HG03064 (cell line): Measurements from ENCODE around the gene PHF2.

Experiments used
- ATAC-seq: cut with Tn5 transposase; IDR thresholded peaks from one replicate; pipeline ENCODE4 v1.9.1; 2021; ENCODE audit warnings: low read depth; ENCODE audit not compliant: unreplicated experiment

PHF2 gene

GRCh38 chr9:93675336-93676150 is 99.2 kb downstream of the PHF2 start:
- no peak for ATAC-seq

DNA sequence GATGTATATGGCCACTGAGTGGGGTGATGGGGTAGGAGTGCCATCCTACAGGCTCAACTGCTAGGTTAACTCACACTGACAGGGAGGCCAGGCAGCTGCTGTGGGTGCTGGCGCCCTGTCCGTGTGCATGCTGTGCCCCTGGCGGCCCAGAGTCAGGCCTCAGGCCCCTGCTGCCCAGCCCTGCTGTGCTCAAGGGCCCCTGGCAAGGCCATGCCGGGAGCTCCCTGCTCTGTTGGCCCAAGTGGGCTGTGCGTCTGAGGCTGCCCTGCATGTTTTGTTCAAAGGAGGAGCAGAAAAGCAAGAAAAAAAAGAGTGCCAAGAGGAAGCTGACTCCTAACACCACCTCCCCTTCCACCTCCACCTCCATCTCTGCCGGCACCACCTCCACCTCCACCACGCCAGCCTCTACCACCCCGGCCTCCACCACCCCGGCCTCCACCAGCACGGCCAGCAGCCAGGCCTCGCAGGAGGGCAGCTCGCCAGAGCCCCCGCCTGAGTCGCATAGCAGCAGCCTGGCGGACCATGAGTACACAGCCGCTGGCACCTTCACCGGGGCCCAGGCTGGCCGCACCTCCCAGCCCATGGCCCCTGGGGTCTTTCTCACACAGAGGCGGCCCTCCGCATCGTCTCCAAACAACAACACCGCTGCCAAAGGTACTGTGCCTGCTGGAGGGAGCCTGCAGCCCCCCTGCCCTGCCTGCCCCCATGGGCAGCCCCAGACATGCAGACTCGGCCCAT is 100.1 kb downstream of the PHF2 start:
- no peak for ATAC-seq

- no peak for ATAC-seq
Measured at GRCh38 chr9:93677048-93677571, 100.7 kb downstream of the PHF2 start.

GRCh38 chr9:93677641-93678136 is 101.3 kb downstream of the PHF2 start:
- no peak for ATAC-seq

DNA sequence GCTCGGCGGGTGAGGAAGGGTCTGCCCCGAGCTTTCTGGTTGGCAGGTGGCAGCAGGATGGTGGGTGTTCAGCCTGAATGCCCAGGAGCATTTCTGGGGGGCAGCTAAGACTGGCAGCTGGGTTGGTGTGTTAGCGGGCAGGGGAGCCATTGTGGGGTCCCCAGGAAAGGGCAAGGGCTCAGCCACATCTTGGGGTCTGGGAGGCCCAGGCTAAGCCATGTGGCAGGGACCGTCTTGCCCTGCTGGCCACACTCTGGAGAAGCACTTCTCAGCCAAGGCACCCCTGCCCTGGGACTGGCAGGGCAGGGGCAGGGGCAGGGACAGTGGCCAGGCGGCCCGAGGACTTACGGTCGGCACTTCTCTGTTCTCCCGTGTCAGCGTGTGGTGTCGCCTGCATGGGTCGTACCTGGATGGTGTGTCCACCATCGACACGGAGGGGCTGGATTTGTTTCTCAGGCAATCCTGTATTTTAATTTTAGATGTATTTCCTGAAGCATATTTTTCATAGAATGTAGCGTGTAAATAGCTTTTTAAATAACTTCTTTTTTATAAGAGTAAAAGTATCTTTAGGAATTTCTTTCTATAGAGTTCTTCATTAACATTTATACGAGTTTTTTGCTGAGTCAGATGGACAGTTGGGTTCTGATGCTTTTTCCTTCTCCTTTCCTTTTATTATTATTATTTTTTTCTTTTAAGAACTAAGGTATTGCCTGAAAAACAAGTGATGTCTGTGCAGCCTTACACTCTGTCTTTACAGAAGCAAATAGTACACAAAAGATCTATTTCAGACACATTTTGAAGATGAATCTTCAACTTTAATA is 102.0 kb downstream of the PHF2 start:
- no peak for ATAC-seq

GRCh38 chr9:93679536-93680442 is 103.4 kb downstream of the PHF2 start:
- no peak for ATAC-seq

DNA sequence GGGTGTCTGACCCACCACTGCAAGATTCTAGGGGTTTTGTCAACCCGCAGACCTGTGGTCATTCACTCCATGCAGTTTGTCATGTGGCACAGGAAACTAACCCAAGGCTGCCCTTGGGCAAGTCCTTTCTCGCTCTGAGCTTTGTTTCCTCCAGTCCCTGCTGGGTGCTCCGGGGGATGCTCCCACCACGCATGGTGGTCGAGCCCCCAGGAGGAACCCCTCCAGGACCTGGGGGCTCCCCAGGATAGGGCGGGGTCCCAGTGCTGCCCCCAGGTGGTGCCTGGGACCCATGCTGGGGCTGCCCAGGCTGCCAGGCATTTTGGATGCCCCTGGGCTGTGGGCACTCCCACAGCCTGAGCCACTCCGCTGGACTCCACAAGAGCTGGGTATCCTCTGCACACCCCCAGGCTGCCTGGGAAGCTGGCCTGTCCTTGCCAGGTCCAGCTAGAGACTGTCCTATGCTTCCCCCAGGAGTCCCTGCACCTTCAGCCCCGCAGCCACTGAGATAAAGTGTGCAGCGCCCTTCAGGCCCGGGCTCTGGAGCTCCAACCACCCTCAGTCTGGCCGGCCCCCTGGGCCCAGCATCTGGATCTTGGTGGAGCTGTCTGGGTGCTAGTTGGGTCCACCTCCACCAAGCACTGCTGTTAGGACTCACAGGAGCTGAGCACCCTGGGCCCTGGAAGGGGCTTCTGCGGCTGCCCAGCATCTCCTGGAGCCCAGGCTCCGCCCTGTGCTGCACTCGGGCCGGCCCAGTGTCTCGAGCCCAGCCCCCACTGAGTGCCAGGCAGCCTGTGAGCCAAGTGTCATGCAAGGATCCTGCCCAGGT is 104.3 kb downstream of the PHF2 start:
- ATAC-seq: no peak

DNA sequence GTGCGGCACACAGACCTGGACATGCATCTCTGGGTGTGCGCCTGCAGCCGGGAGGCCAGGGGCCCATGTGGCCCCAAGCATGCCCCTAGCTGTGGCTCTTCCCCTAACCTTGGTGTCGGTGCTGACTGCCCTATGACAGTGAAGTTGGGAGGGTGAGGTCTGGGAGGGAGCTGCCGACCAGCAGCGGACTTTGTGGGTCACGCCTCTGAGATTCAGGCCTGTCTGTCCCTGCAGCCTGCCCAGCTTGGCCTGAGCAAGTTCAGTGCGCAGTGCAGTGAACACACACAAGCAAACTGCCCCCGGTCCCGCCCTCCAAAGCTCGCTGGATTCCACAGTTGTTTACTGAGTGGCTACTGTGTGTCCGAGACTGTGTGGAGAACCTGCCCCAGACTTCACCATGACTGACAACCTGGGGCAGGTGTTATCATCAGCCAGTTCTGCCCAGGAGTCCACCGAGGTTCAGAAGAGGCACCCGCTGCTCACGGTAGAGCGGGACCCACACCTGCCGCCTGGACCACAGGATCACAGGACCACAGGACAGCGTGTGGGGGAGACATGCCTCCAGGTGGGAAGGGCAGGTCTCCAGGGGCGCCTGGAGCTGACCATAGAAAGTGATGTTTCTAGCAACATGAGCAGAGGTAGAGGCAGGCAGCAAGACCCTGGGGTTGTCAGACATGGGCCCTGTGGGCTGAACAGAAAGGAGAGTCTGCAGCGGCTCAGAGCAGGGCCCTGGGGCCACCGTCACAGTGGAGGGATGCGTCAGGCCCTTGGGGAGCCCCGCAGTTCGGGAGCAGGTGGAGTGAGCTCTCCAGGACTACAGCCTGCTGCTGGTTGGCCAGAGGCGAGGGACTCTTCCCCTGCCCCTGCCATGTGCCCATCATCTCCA is 105.1 kb downstream of the PHF2 start:
- no peak for ATAC-seq

DNA sequence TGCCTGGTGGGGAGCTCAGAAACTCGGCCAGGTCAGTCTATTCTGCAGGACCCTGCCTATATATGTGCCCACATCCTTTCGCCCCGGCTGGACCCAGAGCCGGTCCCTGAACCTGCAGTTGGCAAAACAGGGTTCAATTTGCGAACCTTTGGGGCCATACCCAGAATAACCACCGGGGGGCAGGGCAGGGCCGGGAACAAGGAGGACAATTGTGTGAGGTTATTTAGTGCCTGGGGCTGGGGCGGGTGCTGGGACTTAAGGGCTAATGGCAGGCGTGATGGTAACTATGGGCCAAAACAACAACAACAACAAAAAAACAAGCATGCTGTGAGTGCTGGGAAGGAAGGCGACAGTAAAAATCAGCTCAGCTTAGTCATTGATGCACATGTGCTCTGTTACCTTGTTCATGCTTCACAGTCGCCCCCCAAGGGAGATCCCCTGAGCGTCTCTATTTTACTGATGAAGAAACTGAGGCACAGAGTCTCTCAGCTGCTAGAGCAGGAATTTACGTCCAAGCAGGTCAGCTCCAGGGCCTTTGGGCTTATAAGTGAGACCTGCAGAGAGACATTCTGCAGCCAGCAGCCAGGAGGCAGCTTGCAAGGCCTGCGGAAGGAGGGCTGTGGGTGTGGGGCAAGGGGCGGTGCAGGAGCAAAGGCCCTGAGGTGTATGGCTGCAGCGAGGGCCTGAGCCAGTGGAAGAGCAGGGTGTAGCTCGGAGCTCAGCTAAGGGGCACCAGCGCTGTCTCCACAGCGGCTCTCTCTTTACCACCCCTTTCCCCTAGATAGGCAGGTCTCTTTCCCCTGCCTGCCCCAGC is 106.0 kb downstream of the PHF2 start:
- no peak for ATAC-seq

DNA sequence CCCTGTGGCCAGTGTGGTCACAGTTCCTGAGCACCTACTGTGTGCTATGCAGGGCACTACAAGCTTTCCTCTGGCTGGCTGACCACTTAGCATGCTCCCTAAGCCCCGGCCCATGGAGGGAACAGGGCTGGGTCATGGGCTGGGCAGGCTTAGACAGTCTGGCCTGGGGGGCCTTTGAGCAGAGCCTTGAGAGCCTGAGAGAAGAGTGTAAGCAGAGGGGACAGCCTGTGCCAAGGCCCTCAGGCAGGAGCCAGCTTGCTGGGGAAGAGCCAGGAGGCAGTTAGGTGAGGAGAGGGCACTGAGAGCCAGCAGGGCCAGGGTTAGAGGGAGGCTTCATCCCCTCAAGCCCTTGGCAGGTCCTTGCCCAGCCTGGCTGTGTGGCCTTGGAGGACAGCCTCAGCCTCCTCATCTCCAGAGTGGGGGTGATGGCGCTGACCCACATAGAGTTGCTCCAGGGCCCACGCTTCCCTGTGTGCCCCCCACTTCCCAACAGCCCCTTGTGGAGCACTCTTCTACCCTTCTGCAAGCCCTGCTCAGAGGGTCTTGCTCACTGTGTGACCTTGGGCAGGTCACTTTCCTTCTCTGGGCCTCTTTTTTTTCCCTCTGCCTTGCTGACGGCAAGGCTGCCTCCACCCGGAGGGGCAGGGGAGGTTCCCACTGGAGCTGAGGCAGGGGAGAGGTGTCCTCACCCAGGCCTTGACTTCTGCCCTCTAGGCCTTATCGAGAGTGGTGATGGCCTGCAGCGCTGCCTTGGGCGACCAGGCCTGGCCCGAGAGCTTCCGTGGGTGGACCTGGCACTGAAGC is 107.1 kb downstream of the PHF2 start:
- ATAC-seq: no peak

- ATAC-seq: no peak
Measured at GRCh38 chr9:93684161-93684765, 107.9 kb downstream of the PHF2 start.

GRCh38 chr9:93684806-93685543 is 108.6 kb downstream of the PHF2 start:
- ATAC-seq: no peak

DNA sequence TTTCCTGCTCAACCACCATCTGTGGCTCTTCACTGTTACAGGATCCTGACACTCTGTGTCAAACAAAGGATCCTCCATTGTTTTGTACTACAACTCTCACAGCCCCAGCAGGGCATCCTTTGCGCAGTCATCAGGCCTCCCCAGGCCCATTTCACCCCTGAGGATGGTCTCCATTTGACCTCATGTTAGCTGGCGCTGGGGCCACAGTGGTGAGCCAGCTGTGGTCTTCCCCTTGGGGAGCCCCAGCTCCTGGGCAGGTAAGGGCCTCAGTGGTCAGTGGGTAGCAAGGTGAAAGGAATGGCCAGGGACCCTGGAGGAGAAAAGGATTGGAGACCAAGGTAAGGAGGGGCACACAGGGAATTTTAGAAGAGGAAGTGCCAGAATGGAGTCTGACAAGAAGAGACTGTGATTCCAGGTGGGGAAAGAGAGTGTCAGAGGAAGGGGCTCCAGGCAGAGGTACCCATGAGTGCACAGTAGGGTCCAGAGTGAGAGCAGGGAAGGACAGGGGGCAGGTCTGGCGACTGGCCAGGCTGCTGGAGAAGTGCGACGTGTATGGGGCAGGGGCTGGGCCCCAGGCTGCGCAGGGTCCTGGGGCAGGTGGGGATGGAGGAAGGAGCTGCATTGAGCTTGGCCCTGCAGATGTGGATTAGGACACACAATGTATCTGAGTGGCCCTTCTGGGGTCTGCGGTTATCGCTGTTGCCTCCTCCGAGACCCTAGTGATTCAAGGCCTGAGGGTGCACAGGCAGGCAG is 109.9 kb downstream of the PHF2 start:
- ATAC-seq: no peak

DNA sequence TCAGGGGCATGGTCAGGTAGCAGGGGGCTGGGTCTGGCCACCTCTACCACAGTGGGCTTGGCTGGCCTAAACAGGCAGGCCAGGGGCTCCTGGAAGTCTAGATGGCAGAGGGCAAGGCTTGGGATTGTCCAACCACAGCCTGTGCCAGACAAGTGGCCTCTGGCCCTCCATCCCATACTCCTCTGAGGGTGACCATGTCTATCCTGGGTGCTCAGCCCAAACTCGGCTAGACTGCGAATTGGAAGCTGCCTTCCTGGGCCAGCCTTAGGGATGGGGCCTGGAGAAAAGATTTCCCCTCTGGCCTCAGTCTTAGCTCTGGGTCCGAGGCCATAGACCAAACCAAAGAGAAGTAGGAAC is 110.5 kb downstream of the PHF2 start:
- no peak for ATAC-seq

GRCh38 chr9:93690618-93691017 is 114.2 kb downstream of the PHF2 start:
- ATAC-seq: no peak
